DMS53 treated with DMSO at 0.1 percent for 48 hours (cell line): ENCODE data around the gene ROR1.

Experiments used
- DNase-seq: peaks from one replicate; lab custom pipeline; 2025; ENCODE audit not compliant: unreplicated experiment; lab: John Stamatoyannopoulos, UW

The ROR1 gene

DNA sequence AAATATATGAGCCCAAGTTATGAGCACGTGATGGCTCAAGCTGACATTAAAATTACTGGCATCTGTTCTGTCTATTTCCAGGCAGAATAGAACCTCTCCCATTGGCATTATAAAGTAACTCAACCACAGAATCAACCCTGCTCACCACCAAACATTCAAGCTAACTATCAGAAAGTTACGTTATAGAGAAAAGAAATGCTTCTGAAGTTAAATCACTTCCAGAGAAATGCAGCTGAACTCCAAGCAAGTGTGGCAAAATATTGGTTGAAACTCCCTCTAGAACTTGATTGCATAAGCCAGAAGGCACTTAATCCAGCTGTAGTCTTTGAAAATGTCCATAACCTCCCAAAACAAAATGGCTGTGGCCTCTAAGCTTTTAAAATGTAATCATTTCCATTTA, 393.4 kb downstream of the ROR1 start:
- DNase-seq = no peak

DNA sequence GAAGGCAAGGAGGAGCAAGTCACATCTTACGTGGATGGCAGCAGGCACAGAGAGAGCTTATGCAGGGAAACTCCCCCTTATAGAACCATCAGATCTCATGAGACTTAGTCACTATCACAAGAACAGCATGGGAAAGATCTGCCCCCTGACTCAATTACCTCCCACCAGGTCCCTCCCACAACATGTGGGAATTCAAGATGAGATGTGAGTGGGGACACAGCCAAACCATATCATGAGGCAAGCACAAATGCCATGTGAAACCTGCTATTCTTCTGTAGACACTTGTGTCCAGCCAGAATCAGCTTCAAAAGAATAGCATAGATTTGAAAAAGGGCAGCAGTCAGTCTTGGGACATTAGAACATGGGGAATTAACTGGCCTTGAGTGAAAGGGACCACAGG, 397.4 kb downstream of the ROR1 start:
- no peak for DNase-seq

DNA sequence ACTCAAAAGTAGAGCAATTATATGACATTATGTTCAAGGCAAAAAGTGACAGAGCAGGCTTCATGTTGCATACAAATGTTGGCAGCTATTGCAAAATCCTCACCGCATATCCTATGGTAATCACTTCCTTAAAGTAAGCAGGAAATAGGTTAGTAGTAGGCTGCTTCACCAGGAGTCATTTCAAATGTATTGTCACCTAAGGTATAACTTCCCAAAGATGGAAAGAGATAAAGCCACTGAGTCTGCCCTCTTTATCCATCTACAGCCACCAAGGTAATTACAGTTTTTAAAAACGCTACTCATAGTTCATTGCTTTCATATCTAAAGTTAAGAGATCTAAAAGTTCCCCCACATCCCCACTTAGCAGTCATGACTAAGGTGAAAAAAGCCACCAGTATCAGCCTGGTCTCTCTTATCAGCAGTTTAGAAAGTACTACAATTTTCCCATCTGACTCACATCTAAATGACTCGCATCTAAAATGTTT, 398.0 kb downstream of the ROR1 start:
- peak; percentile 72 for DNase-seq

GRCh38 chr1:64172458-64172983, 398.7 kb downstream of the ROR1 start:
- DNase-seq = peak; percentile 94

DNA sequence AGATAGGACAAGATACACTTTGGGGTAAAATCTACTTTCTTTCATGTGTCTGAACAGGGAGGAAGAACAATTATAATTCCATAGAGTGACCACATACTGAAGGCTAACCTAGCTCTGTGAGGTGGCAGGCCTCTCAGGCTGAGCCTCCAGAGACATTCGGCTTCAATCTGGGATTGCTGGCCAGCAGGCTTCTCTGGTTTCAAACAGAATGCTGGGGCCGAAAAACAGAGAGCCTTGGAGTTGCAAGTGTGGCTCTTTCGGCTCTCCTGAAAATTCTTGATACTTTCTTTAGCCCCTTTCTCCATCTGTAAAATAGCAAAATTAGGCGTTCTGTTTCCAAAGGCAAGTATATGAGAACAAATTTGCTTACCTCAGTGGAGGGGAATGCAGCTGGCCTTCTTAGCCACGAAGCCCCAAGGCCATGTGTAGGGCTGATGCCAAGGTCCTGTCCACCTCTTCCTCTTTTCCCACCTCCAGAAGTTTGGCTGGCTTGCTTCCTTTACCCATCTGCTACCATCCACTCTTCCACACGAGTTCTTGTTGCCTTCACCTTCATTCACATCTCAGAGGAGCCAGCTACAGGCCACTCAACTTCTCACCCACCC, 399.6 kb downstream of the ROR1 start:
- no peak for DNase-seq

DNA sequence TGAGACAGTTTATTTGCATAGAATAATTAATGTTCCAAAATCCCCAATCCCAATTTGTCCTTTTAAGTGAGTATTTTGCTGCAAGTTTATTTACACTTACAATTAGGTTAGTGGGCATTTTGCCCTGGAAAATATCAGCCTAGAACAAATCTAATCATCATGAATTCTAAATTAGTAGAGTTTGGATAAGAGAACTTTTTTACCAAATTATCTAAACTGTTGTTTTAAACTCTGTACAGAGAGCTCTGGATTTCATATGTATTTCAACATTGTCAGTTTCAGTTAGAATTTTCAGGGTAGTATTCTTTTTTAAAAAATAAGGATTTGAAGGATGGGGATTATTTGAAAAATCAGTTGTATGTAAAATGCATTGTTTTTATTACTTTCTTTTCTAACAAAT, 401.8 kb downstream of the ROR1 start:
- DNase-seq = no peak

DNA sequence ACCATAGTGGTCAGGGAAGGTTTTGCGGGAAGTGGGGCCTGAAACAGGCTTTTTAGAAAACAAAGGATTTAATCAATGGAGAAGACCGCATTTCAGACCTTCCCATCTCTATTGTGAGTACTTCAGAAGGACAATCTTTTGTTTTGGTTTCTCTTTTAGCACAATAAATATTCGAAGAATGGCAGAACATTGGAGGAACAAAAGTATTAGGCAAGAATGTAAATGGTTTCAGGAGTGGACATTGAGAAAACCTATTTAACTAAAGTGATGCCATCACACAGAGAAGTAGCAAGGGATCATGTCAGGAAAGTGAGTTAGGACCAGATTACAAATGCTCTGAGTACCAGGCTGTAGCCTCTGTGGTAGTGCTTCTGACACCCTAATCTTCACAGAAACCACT, 402.8 kb downstream of the ROR1 start:
- no peak for DNase-seq

- no peak for DNase-seq
Measured at GRCh38 chr1:64179588-64179987, 405.8 kb downstream of the ROR1 start.

DNA sequence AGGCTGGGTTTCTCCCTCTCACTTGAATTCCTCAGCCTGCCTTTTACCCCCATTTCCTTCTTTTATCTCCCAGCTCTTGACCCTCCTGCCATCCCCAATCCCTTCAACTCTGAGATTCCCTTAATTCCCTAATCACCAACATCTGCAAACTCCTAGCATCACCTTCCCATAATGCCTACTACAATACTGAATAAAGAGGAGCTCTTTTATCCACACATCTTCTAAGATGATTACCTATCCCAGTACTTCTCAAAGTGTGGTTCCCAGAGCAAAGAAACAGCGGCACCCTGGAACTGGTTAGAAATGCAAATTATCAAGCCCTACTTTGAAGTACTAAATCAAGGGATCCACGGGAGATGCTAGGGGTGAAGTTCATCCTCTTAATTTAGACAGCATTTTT, 408.4 kb downstream of the ROR1 start:
- DNase-seq = no peak

- DNase-seq = peak; percentile 96
Measured at GRCh38 chr1:64183395-64184002, 409.7 kb downstream of the ROR1 start.

- peak; percentile 82 for DNase-seq
Measured at GRCh38 chr1:64184003-64184440, 410.2 kb downstream of the ROR1 start.

- no peak for DNase-seq
Measured at GRCh38 chr1:64186138-64186897, 412.5 kb downstream of the ROR1 start.

- no peak for DNase-seq
Measured at GRCh38 chr1:64186898-64187280, 413.1 kb downstream of the ROR1 start.

- no peak for DNase-seq
Measured at GRCh38 chr1:64187646-64188045, 413.8 kb downstream of the ROR1 start.

- no peak for DNase-seq
Measured at GRCh38 chr1:64192290-64192689, 418.5 kb downstream of the ROR1 start.

DNA sequence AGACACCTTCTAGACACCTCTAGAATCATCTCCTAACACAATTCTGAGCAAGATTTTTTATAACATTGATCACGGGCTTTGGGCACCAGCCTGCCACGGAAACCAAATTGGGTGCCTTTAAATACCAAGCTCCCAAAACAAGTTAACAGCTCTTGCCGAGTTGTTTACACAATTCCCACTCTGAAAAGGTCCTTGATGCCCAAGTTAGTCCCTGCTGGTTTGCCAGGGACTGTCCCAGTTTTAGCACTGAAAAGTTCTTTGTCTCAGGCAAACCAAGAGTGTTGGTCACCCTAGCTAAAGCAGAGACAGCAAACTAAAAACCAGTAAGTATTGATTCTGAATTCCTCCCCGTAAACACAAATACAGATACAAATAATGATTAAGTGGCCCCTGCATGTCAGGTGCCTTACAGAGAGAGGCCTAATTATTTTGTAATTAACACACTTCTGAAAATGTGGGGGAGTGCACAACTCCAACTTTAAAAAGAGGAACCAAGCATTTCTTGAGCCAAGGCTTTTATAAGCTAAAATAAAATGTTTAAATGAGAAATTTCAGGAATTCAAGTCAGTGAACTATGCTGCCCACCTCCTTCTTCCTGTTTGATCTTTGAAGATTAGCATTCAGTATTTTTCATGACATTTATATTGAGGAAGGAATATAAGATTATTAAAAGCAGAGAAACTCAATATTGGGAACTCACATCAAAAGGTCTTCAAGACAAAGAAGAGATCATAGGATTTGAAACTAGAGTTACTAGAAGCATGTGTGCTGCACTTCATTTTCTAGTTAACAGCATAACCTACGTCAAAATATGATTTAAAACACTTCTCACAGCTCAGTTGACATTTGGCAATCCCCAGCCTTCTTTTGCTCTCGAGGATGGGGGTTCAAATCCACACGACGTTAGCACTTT, 420.6 kb downstream of the ROR1 start:
- no peak for DNase-seq

- no peak for DNase-seq
Measured at GRCh38 chr1:64195081-64195395, 421.2 kb downstream of the ROR1 start.

DNA sequence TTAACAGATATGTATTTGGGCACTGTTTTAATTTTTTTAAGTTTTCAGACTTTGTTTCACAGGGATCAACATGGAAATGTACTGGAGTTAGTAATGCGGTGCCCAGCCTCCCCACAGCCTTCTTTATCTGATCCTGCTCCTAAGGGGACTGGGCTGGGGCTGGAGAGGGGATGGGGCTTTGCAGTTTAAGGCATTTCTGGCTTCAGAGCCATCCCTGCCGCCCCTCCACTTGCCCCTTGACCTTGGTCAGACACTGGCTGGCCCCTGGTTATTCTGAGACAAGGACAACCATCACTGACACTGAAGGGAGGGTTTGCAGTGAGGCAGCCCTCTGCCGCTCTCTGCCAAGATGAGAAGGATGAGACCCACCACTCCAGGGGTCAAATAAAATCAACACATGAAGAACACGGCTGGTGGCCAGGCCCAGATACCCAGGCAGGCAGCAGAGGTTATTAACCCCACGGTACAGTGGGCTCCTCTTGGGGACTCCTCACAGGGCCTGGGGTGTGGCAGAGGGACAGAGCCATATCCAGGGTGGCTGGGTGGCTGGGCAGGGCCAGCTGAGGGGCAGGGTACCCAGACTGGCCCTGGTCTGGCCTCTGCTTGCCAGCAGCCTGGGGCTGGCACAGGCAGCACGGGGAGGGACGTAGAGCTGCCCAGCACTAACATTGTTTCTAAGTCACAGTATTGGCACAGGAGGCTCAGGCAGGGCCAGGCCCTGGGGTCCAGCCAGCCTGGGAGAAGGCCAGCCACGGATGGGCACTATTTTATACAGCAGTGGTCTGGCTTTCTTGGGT, 422.5 kb downstream of the ROR1 start:
- no peak for DNase-seq

DNA sequence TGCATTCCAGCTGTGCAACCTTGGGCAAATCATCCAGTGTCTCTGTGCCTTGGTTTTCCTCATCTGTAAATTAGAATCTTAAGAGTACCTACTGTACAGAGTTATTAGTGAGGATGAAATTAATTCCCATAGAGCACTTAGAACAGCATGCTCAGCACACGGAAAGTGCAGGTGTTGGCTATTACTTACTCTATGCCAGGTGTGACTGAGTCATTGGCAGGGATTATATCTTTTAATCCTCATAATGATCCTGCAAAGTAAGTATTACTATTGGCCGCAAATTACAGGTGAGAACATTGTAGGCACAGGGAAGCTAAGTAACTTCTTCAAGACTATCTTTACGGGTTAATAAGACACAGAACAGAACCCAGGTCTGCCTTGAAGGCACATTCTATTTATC, 423.3 kb downstream of the ROR1 start:
- no peak for DNase-seq

DNA sequence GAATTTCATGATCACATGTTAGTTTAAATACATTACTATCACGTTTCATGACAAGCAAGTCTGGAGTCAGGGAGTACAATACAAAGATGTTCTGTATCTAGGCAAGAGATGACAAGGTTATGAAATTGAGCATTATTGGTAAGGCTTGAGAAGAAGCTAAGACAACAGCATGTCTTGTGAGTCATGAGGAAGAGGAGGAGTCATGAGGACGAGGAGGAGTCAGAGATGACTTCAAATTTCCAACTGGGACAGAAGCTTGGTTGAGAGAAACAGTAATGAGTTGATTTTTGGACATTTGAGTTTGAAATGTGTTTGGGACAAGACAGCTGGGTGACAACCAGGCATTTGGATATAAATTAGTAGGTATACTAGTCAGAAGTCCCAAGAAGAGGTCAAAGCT, 425.3 kb downstream of the ROR1 start:
- no peak for DNase-seq
